Activated naive CD8-positive, alpha-beta T cell treated with anti-CD3 and anti-CD28 coated beads, Interleukin-2, amount 10 ng/mL, durations not matched to agents 7 days and 5 days (primary cell): ENCODE data around the gene CNIH2. TPM values are rescaled to one million over a fixed set of nuclear protein-coding genes. Genes with fewer than 3 reads are reported as not detected.
A peak's percentile ranks its signal among the peaks of the same experiment; 100 is the strongest.

ENCODE experiments used
- ATAC-seq: fragments of 150-1000 bp; cut with Tn5 transposase; one replicate; pipeline ENCODE4 v1.10.0; 2021; ENCODE audit warnings: low read depth, moderate library complexity
- POLR2A ChIA-PET: fragments of 350-600 bp; sonication (Branson Sonifier 250); formaldehyde crosslinking; loops from one replicate; lab custom pipeline; 2021; ENCODE audit warnings: antibody characterized with exemption; lab: Charles Lee
- DNase-seq: peaks from one replicate; pipeline ENCODE4 v3.0.0; 2021
- H3K27ac Mint-ChIP-seq: one replicate; pipeline ENCODE4 v1.8.0; 2022; ENCODE audit warnings: mild to moderate bottlenecking, mixed read lengths
- H3K27me3 Mint-ChIP-seq: one replicate; pipeline ENCODE4 v1.8.0; 2022; ENCODE audit warnings: mild to moderate bottlenecking, moderate library complexity, mixed read lengths
- H3K36me3 Mint-ChIP-seq: one replicate; pipeline ENCODE4 v1.8.0; 2021; ENCODE audit warnings: mild to moderate bottlenecking, mixed read lengths
- H3K4me1 Mint-ChIP-seq: one replicate; pipeline ENCODE4 v1.8.0; 2021; ENCODE audit warnings: mixed read lengths
- H3K4me3 Mint-ChIP-seq: one replicate; pipeline ENCODE4 v1.8.0; 2022; ENCODE audit warnings: mild to moderate bottlenecking, moderate library complexity, mixed read lengths
- H3K9me3 Mint-ChIP-seq: one replicate; pipeline ENCODE4 v1.8.0; 2021; ENCODE audit warnings: mixed read lengths
- total RNA-seq, 2 experiments: library from RNA; stranded (reverse); gene quantifications; one replicate each; pipeline ENCODE4 v1.2.3, GENCODE V29; 2021

The CNIH2 gene
- total RNA-seq, 2 experiments from 2014 or later, result 2.1 to 2.7 TPM

- Mint-ChIP-seq H3K27ac (peak overlapping the region; percentile 89), H3K36me3 (peaks cover 2% of the 10 kb centered on the region), H3K27me3 (no peaks in the 10 kb centered on the region), H3K9me3 (no peaks in the 10 kb centered on the region), H3K4me1 (peaks cover 41% of the 10 kb centered on the region), H3K4me3 (peak overlapping the region; percentile 26)
- DNase-seq (peak; percentile 53), ATAC-seq (no peak)
- POLR2A ChIA-PET, result interaction anchor here (1.2 to 4.3 kb wide), 3 partner anchors 9 to 45 kb away, joined by 3 to 215 read pairs (median 8); partner anchors contain the start of genes CD248, RIN1 and SLC29A2
Measured at GRCh38 chr11:66327171-66328030, 49.4 kb downstream of the CNIH2 start.

DNA sequence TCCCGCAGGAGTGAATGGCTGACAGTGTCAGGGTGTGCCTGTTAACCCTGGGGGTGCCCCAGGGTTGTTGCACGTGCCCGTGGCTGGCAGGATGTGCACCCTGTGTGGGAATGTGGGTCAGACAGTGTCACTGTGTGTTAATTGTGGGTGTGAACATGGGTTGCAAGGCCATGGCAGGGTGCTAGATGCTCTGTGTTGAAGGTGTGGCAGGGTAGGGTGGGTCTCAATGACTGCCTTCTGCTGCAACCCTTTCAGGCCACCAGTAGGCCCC is 50.0 kb downstream of the CNIH2 start:
- H3K27ac Mint-ChIP-seq, result peak overlapping the region; percentile 89
- H3K9me3 Mint-ChIP-seq, result no peaks in the 10 kb centered on the region
- no peaks in the 10 kb centered on the region for H3K27me3 Mint-ChIP-seq
- peak overlapping the region; percentile 26 for H3K4me3 Mint-ChIP-seq
- H3K36me3 Mint-ChIP-seq, result peaks cover 2% of the 10 kb centered on the region
- ATAC-seq (peak; percentile 40), DNase-seq (peak; percentile 68)
- peaks cover 40% of the 10 kb centered on the region for H3K4me1 Mint-ChIP-seq
- POLR2A ChIA-PET, result interaction anchor here (4.3 kb wide), 1 partner anchor 13 kb away, joined by 215 read pairs; the partner anchor contains the start of gene CD248

- no peaks in the 10 kb centered on the region for H3K9me3 Mint-ChIP-seq
- ATAC-seq, result peak; percentile 59
- peak overlapping the region; percentile 26 for H3K4me3 Mint-ChIP-seq
- POLR2A ChIA-PET, result interaction anchor here (1.1 to 8.7 kb wide), 4 partner anchors 12 to 44 kb away, joined by 3 to 215 read pairs (median 59); partner anchors contain the start of gene CD248
- peak overlapping the region; percentile 89 for H3K27ac Mint-ChIP-seq
- H3K27me3 Mint-ChIP-seq, result no peaks in the 10 kb centered on the region
- H3K4me1 Mint-ChIP-seq, result peaks cover 37% of the 10 kb centered on the region
- H3K36me3 Mint-ChIP-seq, result peaks cover 2% of the 10 kb centered on the region
- DNase-seq, result peak; percentile 85
Measured at GRCh38 chr11:66328302-66329144, 50.5 kb downstream of the CNIH2 start.

DNA sequence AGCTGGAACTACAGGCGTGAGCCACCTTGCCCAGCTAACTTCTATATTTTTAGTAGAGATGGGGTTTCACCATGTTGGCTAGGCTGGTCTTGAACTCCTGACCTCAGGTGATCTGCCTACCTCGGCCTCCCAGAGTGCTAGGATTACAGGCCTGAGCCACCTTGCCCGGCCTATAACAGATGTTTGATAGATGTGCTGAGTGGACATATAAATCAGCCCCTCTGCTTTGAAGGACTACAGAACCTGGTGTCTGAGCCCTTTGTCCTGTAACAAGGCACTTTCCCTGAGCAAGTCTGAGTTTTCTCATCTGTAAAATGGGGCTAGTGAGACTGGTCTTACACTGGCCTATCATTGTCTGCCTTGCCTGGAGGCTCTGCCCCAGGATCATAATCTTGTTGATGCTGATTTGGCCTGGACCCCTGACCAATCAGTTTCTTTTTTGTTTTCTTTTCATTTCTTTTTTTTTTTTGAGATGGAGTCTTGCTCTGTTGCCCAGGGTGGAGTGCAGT is 51.2 kb downstream of the CNIH2 start:
- POLR2A ChIA-PET, result interaction anchor here (1.1 to 8.7 kb wide), 3 partner anchors 12 to 43 kb away, joined by 3 to 94 read pairs (median 24); partner anchors contain the start of gene CD248
- Mint-ChIP-seq H3K4me1 (peaks cover 33% of the 10 kb centered on the region), H3K27ac (no peak overlapping the region), H3K9me3 (no peaks in the 10 kb centered on the region), H3K36me3 (no peaks in the 10 kb centered on the region), H3K4me3 (peak overlapping the region; percentile 26), H3K27me3 (no peaks in the 10 kb centered on the region)
- ATAC-seq (no peak), DNase-seq (no peak)

DNA sequence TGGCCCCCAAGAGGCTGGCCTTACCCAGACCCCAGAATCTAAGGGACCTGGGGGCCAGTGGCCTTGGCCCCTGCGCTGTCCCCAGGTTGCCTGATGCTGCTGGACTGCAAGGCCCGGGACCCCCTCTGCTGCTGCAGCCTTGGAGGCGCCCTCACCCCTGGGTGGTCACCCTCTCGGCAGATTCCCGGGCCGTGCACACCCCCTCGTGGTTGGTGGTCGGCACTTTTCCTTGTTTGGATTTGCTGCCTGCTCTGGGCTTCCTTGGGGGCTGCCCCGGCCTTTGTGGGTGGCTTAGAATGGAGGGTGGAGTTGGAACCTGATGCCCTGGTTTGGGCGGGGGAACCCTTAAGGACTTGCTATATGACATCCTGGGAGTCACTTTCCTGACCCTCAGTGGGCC is 53.0 kb downstream of the CNIH2 start:
- POLR2A ChIA-PET, result interaction anchor here (2.3 to 8.7 kb wide), 2 partner anchors 14 to 18 kb away, joined by 10 to 94 read pairs; partner anchors contain the start of gene CD248
- Mint-ChIP-seq H3K36me3 (no peaks in the 10 kb centered on the region), H3K27me3 (no peaks in the 10 kb centered on the region), H3K9me3 (no peaks in the 10 kb centered on the region), H3K4me3 (no peak overlapping the region), H3K4me1 (peaks cover 23% of the 10 kb centered on the region), H3K27ac (no peak overlapping the region)
- ATAC-seq (no peak), DNase-seq (no peak)

GRCh38 chr11:66331542-66332370 is 53.8 kb downstream of the CNIH2 start:
- DNase-seq (peak; percentile 27), ATAC-seq (no peak)
- Mint-ChIP-seq H3K27ac (no peak overlapping the region), H3K27me3 (no peaks in the 10 kb centered on the region), H3K4me1 (peaks cover 28% of the 10 kb centered on the region), H3K9me3 (no peaks in the 10 kb centered on the region), H3K36me3 (no peaks in the 10 kb centered on the region), H3K4me3 (no peak overlapping the region)
- POLR2A ChIA-PET, result interaction anchor here (2.3 to 8.7 kb wide), 2 partner anchors 14 to 19 kb away, joined by 10 to 94 read pairs; partner anchors contain the start of gene CD248

DNA sequence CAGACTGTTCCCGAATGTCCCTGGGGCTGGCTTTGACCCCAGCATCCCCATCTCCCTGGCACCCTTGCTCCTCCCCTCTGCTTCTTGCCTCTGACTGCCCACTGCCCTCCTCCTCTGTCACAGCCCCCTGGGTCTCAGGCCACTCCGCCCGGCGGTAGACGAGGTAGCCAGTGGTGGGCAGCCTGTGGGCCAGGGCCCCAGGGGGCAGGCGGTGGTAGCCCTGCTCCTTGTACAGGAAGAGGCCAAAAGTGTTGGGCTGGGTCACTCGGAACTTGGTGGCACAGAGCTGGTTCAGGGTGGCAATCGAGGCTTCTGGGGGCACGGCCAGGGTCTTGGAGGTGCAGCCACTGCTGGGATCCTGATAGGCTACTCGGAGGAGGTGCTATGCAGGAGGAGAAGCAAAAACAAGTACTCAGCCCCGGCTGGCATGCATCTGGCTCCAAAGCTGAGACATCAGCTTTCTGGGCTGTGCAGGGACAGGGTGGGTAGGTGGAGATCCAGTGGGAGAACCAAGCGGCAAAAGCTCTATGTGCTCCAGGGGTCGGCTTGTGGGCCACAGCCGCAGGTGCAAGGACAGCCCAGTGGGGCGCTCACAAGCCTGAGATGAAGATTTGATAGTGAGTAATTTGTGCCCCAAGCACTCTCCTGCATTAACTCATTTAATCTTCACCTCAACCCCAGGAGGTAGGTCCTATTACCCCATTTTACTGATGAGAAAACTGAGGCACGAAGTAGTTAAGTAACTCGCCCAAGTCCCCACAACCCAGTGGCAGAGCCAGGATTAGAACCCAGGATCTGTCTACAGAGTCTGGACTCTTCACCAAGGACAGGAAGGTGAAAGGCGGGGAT is 54.6 kb downstream of the CNIH2 start:
- H3K27me3 Mint-ChIP-seq, result no peaks in the 10 kb centered on the region
- H3K4me3 Mint-ChIP-seq, result no peak overlapping the region
- H3K27ac Mint-ChIP-seq, result no peak overlapping the region
- ATAC-seq (no peak), DNase-seq (peak; percentile 28)
- no peaks in the 10 kb centered on the region for H3K36me3 Mint-ChIP-seq
- peaks cover 30% of the 10 kb centered on the region for H3K4me1 Mint-ChIP-seq
- no peaks in the 10 kb centered on the region for H3K9me3 Mint-ChIP-seq
- POLR2A ChIA-PET, result interaction anchor here (2.3 to 8.7 kb wide), 2 partner anchors 15 to 20 kb away, joined by 10 to 94 read pairs; partner anchors contain the start of gene CD248

DNA sequence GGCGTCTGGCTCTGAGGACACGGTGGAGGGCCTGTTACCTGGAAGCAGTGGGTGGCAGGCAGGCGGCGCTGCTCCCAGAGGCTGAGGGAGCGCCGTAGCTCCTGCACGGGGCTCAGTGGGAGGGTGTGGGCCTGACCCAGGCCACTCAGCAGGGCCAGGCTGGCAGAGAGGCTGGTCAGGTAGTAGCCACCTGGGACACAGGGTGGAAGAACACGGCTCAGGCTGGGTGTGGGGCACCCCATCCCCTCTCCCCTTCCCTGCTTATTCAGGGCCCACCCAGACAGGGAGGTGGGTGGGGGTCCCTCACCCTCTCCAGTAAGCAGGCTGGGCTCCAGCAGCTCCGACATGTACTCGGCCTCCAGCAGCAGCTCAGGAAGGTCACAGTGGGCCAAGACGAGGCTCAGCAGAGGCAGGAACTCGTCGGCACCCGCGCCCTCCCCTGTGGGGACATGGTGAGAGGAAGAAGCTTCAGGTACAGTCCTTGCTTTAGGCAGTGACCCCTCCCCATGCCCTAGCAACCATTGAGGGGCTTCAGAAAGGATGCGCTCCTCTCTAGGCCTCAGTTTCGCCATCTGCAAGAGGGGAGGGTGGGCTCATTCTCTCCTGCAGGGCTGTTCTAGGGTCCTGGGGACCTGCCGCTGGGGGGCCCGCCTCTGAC is 55.4 kb downstream of the CNIH2 start:
- no peaks in the 10 kb centered on the region for H3K9me3 Mint-ChIP-seq
- H3K4me1 Mint-ChIP-seq, result peaks cover 25% of the 10 kb centered on the region
- ATAC-seq, result no peak
- no peak overlapping the region for H3K27ac Mint-ChIP-seq
- POLR2A ChIA-PET, result interaction anchor here (2.3 to 8.7 kb wide), 3 partner anchors 16 to 21 kb away, joined by 10 to 94 read pairs (median 32); partner anchors contain the start of gene CD248
- peak; percentile 30 for DNase-seq
- no peak overlapping the region for H3K4me3 Mint-ChIP-seq
- no peaks in the 10 kb centered on the region for H3K27me3 Mint-ChIP-seq
- no peaks in the 10 kb centered on the region for H3K36me3 Mint-ChIP-seq

Other genes with a start within 250 kb of the CNIH2 start
- under 1 TPM; 0.14 to 0.44 TPM for gene GAL3ST3, start 229.0 kb upstream of the CNIH2 start, total RNA-seq
- 100 to 1,000 TPM; 231 to 246 TPM for gene SF3B2, start 225.8 kb upstream of the CNIH2 start, total RNA-seq
- 100 to 1,000 TPM; 138 to 162 TPM for gene PACS1, start 207.9 kb upstream of the CNIH2 start, total RNA-seq
- gene KLC2, start 20.5 kb upstream of the CNIH2 start, total RNA-seq, result 10 to 100 TPM; 39.3 to 41.9 TPM
- 100 to 1,000 TPM; 136 to 145 TPM for gene RAB1B, start 9.5 kb upstream of the CNIH2 start, total RNA-seq
- gene YIF1A, start 11.0 kb downstream of the CNIH2 start, total RNA-seq, result 10 to 100 TPM; 44.5 to 45.5 TPM
- gene TMEM151A, start 13.7 kb downstream of the CNIH2 start, total RNA-seq, result not detected
- gene CD248, start 38.9 kb downstream of the CNIH2 start, total RNA-seq, result 10 to 100 TPM; 80.3 to 85.5 TPM
- gene RIN1, start 58.3 kb downstream of the CNIH2 start, total RNA-seq, result 1 to 10 TPM; 3.0 to 5.7 TPM
- gene BRMS1, start 66.9 kb downstream of the CNIH2 start, total RNA-seq, result 10 to 100 TPM; 45.4 to 47.8 TPM
- 1 to 10 TPM; 9.5 to 9.7 TPM for gene B4GAT1, start 69.5 kb downstream of the CNIH2 start, total RNA-seq
- 10 to 100 TPM; 11.2 to 12.1 TPM for gene SLC29A2, start 93.6 kb downstream of the CNIH2 start, total RNA-seq
- under 1 TPM; 0.23 to 0.67 TPM for gene NPAS4, start 142.9 kb downstream of the CNIH2 start, total RNA-seq
- 10 to 100 TPM; 53.9 to 64.4 TPM for gene MRPL11, start 160.7 kb downstream of the CNIH2 start, total RNA-seq
- 10 to 100 TPM; 10.6 to 10.7 TPM for gene PELI3, start 188.7 kb downstream of the CNIH2 start, total RNA-seq
- 10 to 100 TPM; 44.9 to 45.7 TPM for gene DPP3, start 202.3 kb downstream of the CNIH2 start, total RNA-seq
- 10 to 100 TPM; 22.6 to 26.4 TPM for gene BBS1, start 232.5 kb downstream of the CNIH2 start, total RNA-seq